ENCODE data around the gene MAGI2. TPM values are rescaled to one million over a fixed set of nuclear protein-coding genes. Genes with fewer than 3 reads are reported as not detected.

The MAGI2 gene
- total RNA-seq, 1 experiment from 2014 or later: 0.22 TPM

DNA sequence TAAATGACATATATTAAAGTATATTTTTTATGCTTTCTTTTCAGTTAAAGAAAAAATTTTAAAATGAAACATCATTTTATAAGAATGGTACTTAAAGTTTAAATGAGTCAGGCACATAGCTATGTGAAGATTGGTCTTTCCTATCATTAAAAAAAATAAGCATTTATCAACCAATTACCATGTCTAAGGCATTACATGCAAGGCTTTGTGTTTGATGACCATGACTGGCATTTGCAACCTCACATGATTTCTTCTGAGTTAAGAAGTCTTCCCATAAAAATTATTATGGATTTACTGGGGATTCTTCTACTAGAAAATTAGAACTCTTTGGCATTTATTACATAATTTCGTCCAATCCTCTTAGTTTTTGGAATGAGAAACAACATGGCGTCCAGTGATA, 776.1 kb downstream of the MAGI2 start:
- no peak for TF ChIP-seq SIN3A (IDR thresholded peaks at IDR 0.05; ENCODE audit: low read depth)
- TF ChIP-seq RAD21 (IDR thresholded peaks at IDR 0.05; ENCODE audit: low read depth): no peak
- TF ChIP-seq, protein P1, sequence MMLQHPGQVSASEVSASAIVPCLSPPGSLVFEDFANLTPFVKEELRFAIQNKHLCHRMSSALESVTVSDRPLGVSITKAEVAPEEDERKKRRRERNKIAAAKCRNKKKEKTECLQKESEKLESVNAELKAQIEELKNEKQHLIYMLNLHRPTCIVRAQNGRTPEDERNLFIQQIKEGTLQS (IDR thresholded peaks at IDR 0.05): no peak
- TF ChIP-seq FOSL1 (IDR thresholded peaks at IDR 0.05; ENCODE audit: low read depth): no peak
- TF ChIP-seq, protein P2, sequence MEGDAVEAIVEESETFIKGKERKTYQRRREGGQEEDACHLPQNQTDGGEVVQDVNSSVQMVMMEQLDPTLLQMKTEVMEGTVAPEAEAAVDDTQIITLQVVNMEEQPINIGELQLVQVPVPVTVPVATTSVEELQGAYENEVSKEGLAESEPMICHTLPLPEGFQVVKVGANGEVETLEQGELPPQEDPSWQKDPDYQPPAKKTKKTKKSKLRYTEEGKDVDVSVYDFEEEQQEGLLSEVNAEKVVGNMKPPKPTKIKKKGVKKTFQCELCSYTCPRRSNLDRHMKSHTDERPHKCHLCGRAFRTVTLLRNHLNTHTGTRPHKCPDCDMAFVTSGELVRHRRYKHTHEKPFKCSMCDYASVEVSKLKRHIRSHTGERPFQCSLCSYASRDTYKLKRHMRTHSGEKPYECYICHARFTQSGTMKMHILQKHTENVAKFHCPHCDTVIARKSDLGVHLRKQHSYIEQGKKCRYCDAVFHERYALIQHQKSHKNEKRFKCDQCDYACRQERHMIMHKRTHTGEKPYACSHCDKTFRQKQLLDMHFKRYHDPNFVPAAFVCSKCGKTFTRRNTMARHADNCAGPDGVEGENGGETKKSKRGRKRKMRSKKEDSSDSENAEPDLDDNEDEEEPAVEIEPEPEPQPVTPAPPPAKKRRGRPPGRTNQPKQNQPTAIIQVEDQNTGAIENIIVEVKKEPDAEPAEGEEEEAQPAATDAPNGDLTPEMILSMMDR (IDR thresholded peaks at IDR 0.05 in 2 of 3, conservative IDR thresholded peaks at IDR 0.05 in 1 of 3; ENCODE audit: borderline replicate concordance in 1 of 3, insufficient read depth in 1 of 3, low read depth in 2 of 3, low read length in 2 of 3): no peak
- no peak for TF ChIP-seq EZH2phosphoT487 (IDR thresholded peaks at IDR 0.05; ENCODE audit: borderline replicate concordance)
- TF ChIP-seq ZBTB33 (IDR thresholded peaks at IDR 0.05; ENCODE audit: extremely low read depth, insufficient replicate concordance, low read length): no peak
- TF ChIP-seq CEBPB (IDR thresholded peaks at IDR 0.05; ENCODE audit: low read depth): no peak
- TF ChIP-seq POLR2A (IDR thresholded peaks at IDR 0.05; ENCODE audit: borderline replicate concordance, extremely low read depth, insufficient read depth, insufficient read length): no peak
- TF ChIP-seq YY1 (IDR thresholded peaks at IDR 0.05; ENCODE audit: extremely low read depth, insufficient replicate concordance, low read depth, low read length): no peak
- no peak for TF ChIP-seq JUND (IDR thresholded peaks at IDR 0.05)
- TF ChIP-seq MAX (IDR thresholded peaks at IDR 0.05): no peak
- no peak for TF ChIP-seq CBX3 (IDR thresholded peaks at IDR 0.05; ENCODE audit: low read depth)
- no peak for TF ChIP-seq EZH2 (IDR thresholded peaks at IDR 0.05)
- TF ChIP-seq SRF (IDR thresholded peaks at IDR 0.05; ENCODE audit: low read depth): no peak
- no peak for TF ChIP-seq EGR1 (IDR thresholded peaks at IDR 0.05; ENCODE audit: low read depth)
- no peak for TF ChIP-seq ZFX (IDR thresholded peaks at IDR 0.05)
- no peak for TF ChIP-seq REST (IDR thresholded peaks at IDR 0.05; ENCODE audit: low read depth)
- TF ChIP-seq ZNF274 (IDR thresholded peaks at IDR 0.05; ENCODE audit: low read depth, low read length): no peak
- Histone ChIP-seq H3K4me1 (ENCODE audit: control insufficient read depth in 1 of 2, insufficient read depth in 2 of 2, low read length in 2 of 2) (no peaks in the 10 kb centered on the region), H2AFZ (ENCODE audit: low read depth, low read length, poor library complexity, severe bottlenecking) (no peak overlapping the region), H4K20me1 (ENCODE audit: insufficient read depth) (no peaks in the 10 kb centered on the region; the same call in 1 of the 2 replicates), H3K9me3 (ENCODE audit: control insufficient read depth in 1 of 2, insufficient read depth in 1 of 2, low read depth in 1 of 2, low read length in 2 of 2) (no peaks in the 10 kb centered on the region), H3K79me2 (ENCODE audit: insufficient read depth, low read length) (no peaks in the 10 kb centered on the region), H3K27ac (ENCODE audit: low read depth, low read length) (no peak overlapping the region), H3K27me3 (ENCODE audit: insufficient read depth, low read length) (peaks cover 3% of the 10 kb centered on the region), H3K9ac (ENCODE audit: low read length) (no peak overlapping the region), H3K36me3 (ENCODE audit: control insufficient read depth in 1 of 2, insufficient read depth in 2 of 2, low read length in 2 of 2) (no peaks in the 10 kb centered on the region; a peak in 1 of 4 replicates), H3K9me2 (ENCODE audit: insufficient read depth) (no peaks in the 10 kb centered on the region), H3K4me2 (ENCODE audit: low read length) (no peak overlapping the region), H3K4me3 (replicated peaks in 1 of 2; ENCODE audit: low read depth in 1 of 2, low read length in 2 of 2) (no peak overlapping the region)
- ChIA-PET RAD21 (ENCODE audit: low non-redundant PET in 1 of 2, low total read pairs in 2 of 2, uncharacterized antibody in 2 of 2, unreplicated experiment in 2 of 2) (no interaction called here), POLR2A (no interaction called here), CTCF (no interaction called here)
- ATAC-seq: no peak
- DNase-seq (ENCODE audit: low read depth, low spot score): no peak
- intact Hi-C loops (cut with micrococcal nuclease): no loop called here
- no TSS peak for BruUV-seq (replicated peaks)
